Fibroblast of gingiva (primary cell): ENCODE measurements around the gene ING5.

Source experiments
- DNase-seq: peaks from one replicate; pipeline ENCODE4 v3.0.0-alpha.2; 2011; ENCODE audit warnings: low read depth

The ING5 gene

GRCh38 chr2:241672243-241673188 lies 29.3 kb upstream of the ING5 start:
- no peak for DNase-seq

DNA sequence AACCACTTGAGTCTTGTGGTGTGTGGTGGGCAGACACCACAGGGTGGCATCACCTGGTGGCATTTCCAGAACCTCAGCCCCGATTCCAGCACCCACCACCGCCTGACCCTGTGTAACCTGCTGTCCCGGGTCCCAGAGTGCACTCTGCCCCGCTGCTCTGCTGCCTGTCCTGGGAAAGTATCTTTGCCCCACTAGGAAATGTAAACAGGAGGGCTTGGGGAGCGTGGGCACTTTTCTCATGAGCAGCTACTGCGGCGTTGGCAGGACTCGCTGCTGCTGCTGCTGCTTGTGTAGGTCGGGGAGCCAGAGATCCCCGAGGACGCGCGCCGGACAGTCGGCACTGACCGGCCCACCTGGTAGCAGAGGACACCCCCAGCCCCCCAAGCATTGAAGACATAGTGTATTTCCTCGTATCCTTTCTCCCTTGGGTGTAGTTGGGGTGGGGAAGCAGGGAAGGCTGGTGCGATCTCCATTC lies 28.6 kb upstream of the ING5 start:
- DNase-seq = no peak

GRCh38 chr2:241673797-241674725 lies 27.8 kb upstream of the ING5 start:
- DNase-seq = peak; percentile 82

DNA sequence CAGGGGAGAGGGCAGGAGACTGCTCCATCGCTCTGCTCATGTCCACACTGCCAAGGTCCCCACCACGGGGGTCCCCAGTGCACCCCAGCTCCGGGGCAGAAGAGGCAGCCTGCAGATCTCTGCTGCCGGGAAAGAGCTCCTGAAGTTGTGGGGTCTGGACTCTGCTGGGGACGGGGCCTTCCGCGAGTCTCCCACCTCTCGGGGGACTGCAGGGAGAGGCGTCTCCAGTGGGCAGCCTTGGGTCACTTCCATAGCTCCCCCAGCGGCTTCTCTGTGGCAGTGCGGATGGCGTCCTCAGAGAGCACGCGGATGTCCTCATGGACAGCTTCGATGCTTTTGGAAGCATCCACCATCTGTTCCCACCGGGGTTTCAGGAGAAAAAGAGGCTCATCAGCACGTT lies 26.0 kb upstream of the ING5 start:
- DNase-seq = no peak

DNA sequence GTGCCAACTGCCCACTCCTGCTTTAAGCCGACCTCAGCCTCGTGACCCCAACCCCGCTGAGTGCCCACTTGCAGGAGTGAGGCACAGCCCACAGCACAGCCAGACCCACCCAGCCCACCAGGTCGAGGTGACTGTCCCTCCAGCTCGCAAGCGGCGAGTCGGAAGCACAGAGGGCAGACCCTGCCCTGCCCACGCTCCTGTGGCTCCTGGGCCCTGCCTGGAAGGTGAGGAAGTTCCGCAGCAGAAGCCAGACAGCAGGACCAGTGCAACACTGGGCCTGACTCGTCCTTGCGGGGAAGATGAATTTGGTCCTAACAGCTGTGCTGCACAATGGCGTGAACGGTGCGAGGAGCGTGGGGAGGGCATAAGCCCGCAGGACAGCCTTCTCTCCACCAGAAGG lies 25.2 kb upstream of the ING5 start:
- no peak for DNase-seq

GRCh38 chr2:241677392-241677791 lies 24.4 kb upstream of the ING5 start:
- DNase-seq = no peak

GRCh38 chr2:241678307-241678706 lies 23.5 kb upstream of the ING5 start:
- DNase-seq = no peak

DNA sequence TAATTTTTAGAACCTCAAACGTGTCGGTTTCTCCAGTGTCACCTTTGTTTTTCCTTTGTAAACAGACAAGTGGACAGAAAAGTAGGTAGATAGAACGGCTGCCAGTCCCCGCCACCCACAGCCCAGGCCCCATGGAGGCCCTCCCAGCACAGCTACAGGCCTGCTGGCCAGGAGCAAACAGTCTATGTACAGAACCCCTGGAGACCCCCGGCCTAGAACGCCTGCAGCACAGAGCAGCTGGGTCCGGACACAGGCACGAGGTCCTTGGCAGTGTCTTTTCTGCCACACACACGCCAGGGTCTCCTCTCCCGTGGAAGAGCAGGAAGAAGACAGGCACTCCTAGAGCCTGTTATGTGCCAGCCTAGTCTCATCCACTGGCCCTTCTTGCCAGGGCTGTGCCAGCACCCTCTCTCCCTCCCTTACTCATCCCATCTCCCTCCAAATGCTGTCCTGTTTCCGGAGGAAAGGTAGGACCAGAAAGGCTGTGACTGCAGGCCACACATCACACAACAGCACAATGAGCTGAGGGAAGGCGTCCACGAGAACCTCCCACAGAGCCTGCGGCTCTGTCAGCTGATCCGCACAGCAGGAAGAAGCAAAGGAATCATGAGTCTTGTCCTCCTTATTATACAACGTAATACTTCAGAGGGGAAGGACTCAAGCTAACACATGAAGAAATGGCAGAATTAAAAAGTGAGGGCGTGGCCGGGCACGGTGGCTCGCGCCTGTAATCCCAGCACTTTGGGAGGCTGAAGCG lies 22.9 kb upstream of the ING5 start:
- no peak for DNase-seq

DNA sequence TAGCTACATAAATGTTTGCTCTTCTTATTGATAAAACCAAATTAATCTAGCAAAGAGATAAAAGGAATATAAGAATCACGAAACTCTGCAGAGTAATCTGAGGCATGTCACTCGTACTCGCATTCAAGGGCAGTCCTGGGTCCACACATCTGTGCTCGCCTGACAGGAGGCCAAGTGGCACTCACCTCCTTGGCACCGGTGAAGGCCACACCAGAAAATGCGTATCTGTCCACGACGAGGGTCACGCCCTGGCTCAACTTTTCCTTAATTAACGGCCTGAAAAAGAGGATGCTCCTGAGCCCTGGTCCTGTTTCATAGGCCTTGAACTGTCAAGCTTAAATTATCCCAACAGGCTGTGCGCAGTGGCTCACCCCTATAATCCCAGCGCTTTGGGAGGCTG lies 21.8 kb upstream of the ING5 start:
- no peak for DNase-seq

DNA sequence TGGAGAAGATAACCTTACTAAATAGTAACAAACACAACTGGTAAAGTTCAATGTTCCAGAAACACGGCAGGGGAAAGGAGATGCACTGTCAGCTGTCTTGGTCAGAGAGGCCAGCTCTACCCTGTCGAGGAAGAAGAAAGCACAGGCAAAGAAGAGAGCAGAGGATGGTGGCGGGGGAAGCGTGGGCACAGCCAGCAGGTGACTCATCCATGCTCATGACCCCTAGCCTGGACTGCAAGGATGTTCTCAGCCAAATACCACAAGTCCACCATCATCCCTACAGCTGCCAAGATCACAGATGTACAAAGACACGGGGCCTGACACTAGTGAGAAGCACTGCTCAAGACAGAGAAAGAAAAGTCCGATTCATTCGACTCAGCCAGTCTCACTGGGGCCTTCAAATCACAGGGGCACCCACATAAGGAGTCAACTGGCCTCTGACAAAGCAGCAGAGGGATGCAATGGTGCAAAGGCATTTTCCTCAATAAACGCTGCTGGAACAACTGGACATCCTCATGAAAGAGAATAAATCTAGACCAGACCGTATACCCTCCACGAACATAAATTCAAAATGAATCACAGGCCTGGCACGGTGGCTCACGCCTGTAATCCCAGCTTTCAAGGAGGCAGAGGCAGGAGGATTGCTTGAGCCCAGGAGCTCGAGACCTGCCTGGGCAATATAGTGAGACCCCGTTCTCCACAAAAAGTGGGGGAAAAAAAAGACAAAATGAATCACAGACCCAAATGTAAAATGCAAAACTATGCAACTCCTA lies 20.8 kb upstream of the ING5 start:
- peak; percentile 96 for DNase-seq

- no peak for DNase-seq
Observed at GRCh38 chr2:241686324-241686649, 15.6 kb upstream of the ING5 start.

DNA sequence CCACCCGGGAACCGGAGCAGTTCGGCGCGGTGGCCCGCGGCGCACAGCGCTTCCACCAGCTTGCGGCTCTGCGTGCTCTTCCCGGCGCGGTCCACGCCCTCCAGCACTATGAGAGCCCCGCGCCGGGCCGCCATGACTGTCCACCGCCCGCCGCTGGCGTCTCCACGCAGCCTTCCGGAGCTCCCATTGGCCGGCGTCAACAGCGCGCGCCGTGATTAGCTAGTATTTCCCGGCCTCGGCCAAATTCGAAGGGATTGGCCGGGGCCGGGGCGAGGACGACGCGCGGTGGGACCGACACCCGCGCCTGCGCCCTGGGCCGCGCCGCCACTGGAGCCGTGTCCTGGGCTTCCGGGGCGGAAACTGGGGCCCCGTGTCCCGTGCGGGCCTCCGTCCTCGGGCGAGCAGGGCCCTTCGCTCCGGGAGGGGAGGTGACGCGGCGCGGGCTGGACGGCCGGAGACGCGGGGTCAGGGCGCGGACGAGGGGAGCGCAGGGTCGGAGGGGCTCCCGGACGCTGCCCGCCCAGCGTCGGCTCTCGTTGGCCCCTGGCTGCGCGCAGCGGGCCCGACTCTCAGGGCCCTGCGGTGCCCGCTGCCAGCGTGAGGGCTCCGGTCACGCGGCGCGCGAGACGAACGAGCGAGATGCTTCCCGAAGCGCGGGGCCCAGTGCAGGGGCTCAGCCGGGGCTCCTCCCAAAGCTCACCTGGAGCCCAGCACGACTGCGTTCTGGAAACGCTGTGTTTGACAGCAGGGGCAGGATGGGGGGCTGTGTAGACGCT lies 15.0 kb upstream of the ING5 start, which contains the start of gene DTYMK:
Gene DTYMK, minus strand, starts transcription at position 166 of the 776 bp plus-strand sequence. Its CDS starts 32 bp downstream, at position 134.
- peak; percentile 95 for DNase-seq

- no peak for DNase-seq
Observed at GRCh38 chr2:241689306-241689705, 12.5 kb upstream of the ING5 start.

DNA sequence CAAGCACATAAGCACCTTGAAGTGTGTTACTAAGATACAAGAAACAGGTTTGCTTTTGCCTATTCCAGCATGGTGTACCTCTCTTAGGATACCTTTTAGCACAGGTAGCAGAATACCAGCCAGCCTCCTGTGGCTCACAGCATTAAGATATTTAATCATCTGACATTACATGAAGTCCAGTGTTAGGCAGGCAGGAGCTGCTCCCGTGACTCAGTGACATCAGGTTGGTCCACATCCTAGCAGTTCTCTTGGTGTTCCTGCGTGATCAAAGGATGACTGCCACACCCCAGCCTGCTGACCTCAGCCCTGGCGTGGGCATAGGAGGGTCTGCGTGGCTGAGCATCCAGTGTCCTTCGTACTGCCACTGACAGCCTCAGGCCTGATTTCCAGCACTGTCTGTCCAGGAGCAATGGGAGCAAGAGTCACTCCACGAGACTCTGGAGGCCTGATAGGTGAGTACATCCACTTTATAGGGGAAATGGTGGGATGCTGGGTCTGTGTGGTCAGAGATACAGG lies 11.6 kb upstream of the ING5 start:
- DNase-seq = no peak

GRCh38 chr2:241692448-241692847 lies 9.4 kb upstream of the ING5 start:
- DNase-seq = peak; percentile 80

- no peak for DNase-seq
Observed at GRCh38 chr2:241695651-241696050, 6.2 kb upstream of the ING5 start.

DNA sequence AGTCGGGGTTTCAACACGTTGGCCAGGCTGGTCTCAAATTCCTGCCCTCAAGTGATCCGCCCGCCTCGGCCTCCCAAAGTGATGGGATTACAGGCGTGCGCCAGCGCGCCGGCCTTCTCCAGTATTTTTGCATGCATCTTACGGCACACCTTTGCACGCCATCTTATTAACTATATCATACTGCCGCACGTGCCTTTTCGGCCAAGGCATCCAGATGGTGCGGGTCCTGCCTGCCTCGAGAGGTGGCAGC lies 765 bp upstream of the ING5 start:
- no peak for DNase-seq

DNA sequence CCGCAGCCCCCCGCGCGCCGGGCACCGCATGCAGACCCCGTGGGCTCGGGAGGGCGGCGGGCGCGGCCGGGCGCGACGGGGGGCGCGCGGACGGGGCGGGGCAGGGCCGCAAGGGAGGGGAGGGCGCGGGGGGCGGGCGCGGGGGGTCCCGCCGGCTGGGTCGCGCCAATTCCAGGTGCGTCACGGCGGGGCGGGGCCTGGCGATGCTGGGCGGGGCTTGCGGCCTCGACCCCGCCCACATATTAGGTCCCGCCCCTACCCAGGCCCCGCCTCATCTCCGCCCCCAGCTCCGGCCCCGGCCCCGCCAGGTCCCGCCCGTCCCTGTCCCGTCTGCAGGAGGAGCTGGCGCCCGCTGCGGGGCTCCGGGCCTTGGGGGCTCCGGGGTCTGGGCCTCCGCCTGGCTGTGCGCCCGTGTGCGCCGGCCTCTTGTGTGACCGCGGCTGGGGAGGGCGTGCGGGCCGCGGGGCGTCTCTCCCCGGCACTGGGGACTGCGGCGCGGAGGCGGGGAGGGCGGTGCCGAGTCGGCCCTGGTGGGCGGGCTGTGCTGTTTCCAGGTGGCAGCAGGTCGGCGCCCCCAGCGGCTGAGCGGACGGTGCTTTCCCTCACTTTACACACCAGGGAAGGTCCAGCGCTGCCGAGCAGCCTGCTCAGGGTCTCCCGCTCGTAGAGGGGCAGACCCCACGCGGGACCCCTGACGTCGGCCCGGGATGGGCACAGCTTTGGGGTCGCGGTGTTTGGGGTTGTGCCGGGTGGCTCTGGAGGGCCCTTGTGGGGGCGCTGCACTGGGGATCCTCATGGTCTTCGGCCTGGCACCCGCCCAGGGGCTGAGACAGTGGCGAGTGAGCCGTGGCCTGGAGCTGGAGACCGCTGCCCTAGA lies 554 bp downstream of the ING5 start:
- DNase-seq = peak; percentile 76

DNA sequence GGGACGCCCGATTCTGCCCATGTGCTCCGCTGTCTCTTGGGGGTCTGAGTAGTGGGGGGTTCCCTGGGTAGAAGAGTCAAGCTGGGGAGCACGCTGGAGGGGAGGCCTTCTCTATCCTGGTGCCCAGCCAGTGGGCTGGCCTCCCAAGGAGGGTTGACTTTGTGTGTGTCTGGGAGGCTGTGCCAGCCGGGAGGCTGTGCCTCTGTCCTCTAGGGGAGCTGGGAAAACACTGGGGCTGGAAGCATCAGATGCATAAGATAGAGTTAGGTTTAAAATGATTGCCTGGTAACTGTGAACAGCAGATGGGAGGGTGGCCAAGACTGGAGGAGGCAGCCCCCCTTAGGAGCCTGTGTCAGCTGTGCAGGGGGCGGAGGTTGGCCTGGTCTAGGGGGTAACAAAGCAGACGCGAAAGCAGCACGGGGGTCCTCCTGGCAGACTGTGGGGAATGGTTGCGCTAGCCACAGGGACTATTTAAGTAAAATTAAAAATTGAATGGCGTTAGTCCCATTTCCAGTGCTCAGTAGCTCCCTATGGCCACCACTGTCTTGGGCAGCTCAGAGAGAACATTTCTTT lies 1.3 kb downstream of the ING5 start:
- DNase-seq = peak; percentile 41
